Caco-2 (cell line): ENCODE results near the gene PRKAG1. TPM values are rescaled to one million over a fixed set of nuclear protein-coding genes. Genes with fewer than 3 reads are reported as not detected.

ENCODE experiments used
- BruUV-seq: library from RNA; stranded (reverse); fragments of 400-500 nt; replicated peaks from 2 replicates; lab custom pipeline; 2021; lab: Mats Ljungman, UMichigan
- CTCF ChIA-PET: fragments of 300-600 bp; sonication (Branson Sonifier 250); formaldehyde crosslinking; loops from one replicate; lab custom pipeline; 2022; ENCODE audit warnings: antibody characterized with exemption; lab: Charles Lee
- POLR2A ChIA-PET: fragments of 300-600 bp; sonication (Branson Sonifier 250); formaldehyde crosslinking; loops from one replicate; lab custom pipeline; 2022; ENCODE audit warnings: antibody characterized with exemption; lab: Charles Lee
- DNase-seq, 2 experiments: peaks; one replicate each; pipeline versions ENCODE4 v3.0.0 to v3.0.0-alpha.2; 2020 to 2022
- H3K27me3 ChIP-seq: replicated peaks from 2 replicates; pipeline ENCODE4 v1.6.0; 2011; ENCODE audit warnings: low read length; ENCODE audit not compliant: control insufficient read depth, insufficient read depth
- H3K36me3 ChIP-seq: 2 replicates; pipeline ENCODE4 v1.5.1; 2011; ENCODE audit warnings: low read length; ENCODE audit not compliant: control insufficient read depth, insufficient read depth
- H3K4me1 ChIP-seq: fragments of 250-450 bp; sonication (Bioruptor Pico); 2 replicates; pipeline ENCODE4 v1.5.1; 2020; ENCODE audit warnings: mild to moderate bottlenecking
- H3K4me3 ChIP-seq: 2 replicates; pipeline ENCODE4 v1.5.1; 2011; ENCODE audit warnings: low read depth, mild to moderate bottlenecking, control low read depth, low read length
- H3K9me3 ChIP-seq: fragments of 250-450 bp; sonication (Bioruptor Pico); 2 replicates; pipeline ENCODE4 v1.5.1; 2020; ENCODE audit warnings: mild to moderate bottlenecking, moderate library complexity
- H3K27ac Mint-ChIP-seq: one replicate; pipeline ENCODE4 v1.8.0; 2022; ENCODE audit warnings: mixed read lengths; ENCODE audit not compliant: unreplicated experiment
- H3K27me3 Mint-ChIP-seq: one replicate; pipeline ENCODE4 v1.8.0; 2022; ENCODE audit warnings: mixed read lengths; ENCODE audit not compliant: insufficient read depth, unreplicated experiment
- H3K36me3 Mint-ChIP-seq: one replicate; pipeline ENCODE4 v1.8.0; 2022; ENCODE audit warnings: mild to moderate bottlenecking, mixed read lengths; ENCODE audit not compliant: insufficient read depth, unreplicated experiment
- H3K4me1 Mint-ChIP-seq: one replicate; pipeline ENCODE4 v1.8.0; 2022; ENCODE audit warnings: low read depth, mixed read lengths; ENCODE audit not compliant: unreplicated experiment
- H3K4me3 Mint-ChIP-seq: one replicate; pipeline ENCODE4 v1.8.0; 2022; ENCODE audit warnings: mild to moderate bottlenecking, moderate library complexity, mixed read lengths; ENCODE audit not compliant: unreplicated experiment
- H3K9me3 Mint-ChIP-seq: one replicate; pipeline ENCODE4 v1.8.0; 2022; ENCODE audit warnings: mixed read lengths; ENCODE audit not compliant: unreplicated experiment
- CTCF ChIP-seq, 2 experiments: fragments of 200-600 bp in 1 of 2; IDR thresholded peaks; 1 replicate in 1 of 2; 2 replicates in 1 of 2; pipeline versions ENCODE4 v1.5.1 to v1.8.0; 2011 to 2022; ENCODE audit warnings: antibody characterized with exemption in 1 of 2, control low read depth in 1 of 2, inconsistent platforms in 1 of 2, low read depth in 1 of 2, low read length in 1 of 2, mild to moderate bottlenecking in 1 of 2, moderate library complexity in 1 of 2; ENCODE audit not compliant: insufficient read depth in 1 of 2, severe bottlenecking in 1 of 2, unreplicated experiment in 1 of 2
- intact Hi-C: fragments of 100-400 bp; cut with micrococcal nuclease; formaldehyde crosslinking; loops from one replicate; pipeline ENCODE4 v1.10.0; 2022; ENCODE audit not compliant: unreplicated experiment
- total RNA-seq: library from RNA; stranded (reverse); gene quantifications from 2 replicates; pipeline ENCODE4 v1.2.3, GENCODE V29; 2022

The PRKAG1 gene
- total RNA-seq, 1 experiment from 2014 or later, result 60.3 TPM

GRCh38 chr12:49031573-49032161 is 13.1 kb upstream of the PRKAG1 start:
- Mint-ChIP-seq H3K27me3 (no peaks in the 10 kb centered on the region), H3K4me3 (no peak overlapping the region), H3K4me1 (no peaks in the 10 kb centered on the region), H3K9me3 (no peaks in the 10 kb centered on the region), H3K36me3 (peaks cover 93% of the 10 kb centered on the region), H3K27ac (no peak overlapping the region)
- Histone ChIP-seq H3K9me3 (no peaks in the 10 kb centered on the region), H3K27me3 (no peaks in the 10 kb centered on the region), H3K4me1 (no peaks in the 10 kb centered on the region), H3K4me3 (no peak overlapping the region), H3K36me3 (peaks cover 9% of the 10 kb centered on the region)
- intact Hi-C loops, result no loop called here
- BruUV-seq, result no TSS peak
- TF ChIP-seq CTCF (IDR thresholded peaks at IDR 0.05; ENCODE audit: insufficient read depth in 1 of 2, low read depth in 1 of 2, low read length in 1 of 2, severe bottlenecking in 1 of 2, unreplicated experiment in 1 of 2), result no peak
- peak in 1 of 2 experiments; percentile 32 for DNase-seq
- CTCF ChIA-PET, result no interaction called here
- POLR2A ChIA-PET, result no interaction called here

GRCh38 chr12:49030714-49031572 is 12.4 kb upstream of the PRKAG1 start:
- H3K4me1 Mint-ChIP-seq, result no peaks in the 10 kb centered on the region
- H3K4me1 ChIP-seq, result no peaks in the 10 kb centered on the region
- H3K9me3 ChIP-seq, result no peaks in the 10 kb centered on the region
- H3K9me3 Mint-ChIP-seq, result no peaks in the 10 kb centered on the region
- no peak overlapping the region for H3K4me3 ChIP-seq
- DNase-seq, result peak in 1 of 2 experiments; percentile 32
- ChIA-PET CTCF (no interaction called here), POLR2A (no interaction called here)
- BruUV-seq, result TSS peak; percentile 6
- peaks cover 15% of the 10 kb centered on the region for H3K36me3 ChIP-seq
- no peak overlapping the region for H3K4me3 Mint-ChIP-seq
- H3K36me3 Mint-ChIP-seq, result peaks cover 96% of the 10 kb centered on the region
- H3K27me3 Mint-ChIP-seq, result no peaks in the 10 kb centered on the region
- intact Hi-C loops, result no loop called here
- no peak for TF ChIP-seq CTCF (IDR thresholded peaks at IDR 0.05; ENCODE audit: insufficient read depth in 1 of 2, low read depth in 1 of 2, low read length in 1 of 2, severe bottlenecking in 1 of 2, unreplicated experiment in 1 of 2)
- peak overlapping the region; percentile 7 for H3K27ac Mint-ChIP-seq
- H3K27me3 ChIP-seq, result no peaks in the 10 kb centered on the region

GRCh38 chr12:49030119-49030518 is 11.5 kb upstream of the PRKAG1 start:
- no peak overlapping the region for H3K27ac Mint-ChIP-seq
- DNase-seq, result no peak
- CTCF ChIA-PET, result no interaction called here
- no peaks in the 10 kb centered on the region for H3K9me3 Mint-ChIP-seq
- POLR2A ChIA-PET, result no interaction called here
- Histone ChIP-seq H3K36me3 (peaks cover 16% of the 10 kb centered on the region), H3K4me3 (no peak overlapping the region), H3K4me1 (no peaks in the 10 kb centered on the region), H3K27me3 (no peaks in the 10 kb centered on the region), H3K9me3 (no peaks in the 10 kb centered on the region)
- H3K4me3 Mint-ChIP-seq, result no peak overlapping the region
- no peak for TF ChIP-seq CTCF (IDR thresholded peaks at IDR 0.05; ENCODE audit: insufficient read depth in 1 of 2, low read depth in 1 of 2, low read length in 1 of 2, severe bottlenecking in 1 of 2, unreplicated experiment in 1 of 2)
- peaks cover 94% of the 10 kb centered on the region for H3K36me3 Mint-ChIP-seq
- H3K4me1 Mint-ChIP-seq, result no peaks in the 10 kb centered on the region
- H3K27me3 Mint-ChIP-seq, result no peaks in the 10 kb centered on the region
- BruUV-seq, result no TSS peak
- intact Hi-C loops, result no loop called here
